ENCODE data around the gene DNAJC3.
"Not testable (repeated sequence)": the region's sequence is repeated elsewhere in the genome, so short reads cannot be mapped to it uniquely, and the experiment has no call there.

Gene DNAJC3

GRCh38 chr13:95710313-95710712 is 33.4 kb downstream of the DNAJC3 start:
- H3K4me3 ChIP-seq (ENCODE audit: low read length), result no peak overlapping the region
- H3K36me3 ChIP-seq (ENCODE audit: insufficient read depth, low read length), result peaks cover 6% of the 10 kb centered on the region
- no peaks in the 10 kb centered on the region for H3K4me1 ChIP-seq (ENCODE audit: insufficient read depth, low read length)

DNA sequence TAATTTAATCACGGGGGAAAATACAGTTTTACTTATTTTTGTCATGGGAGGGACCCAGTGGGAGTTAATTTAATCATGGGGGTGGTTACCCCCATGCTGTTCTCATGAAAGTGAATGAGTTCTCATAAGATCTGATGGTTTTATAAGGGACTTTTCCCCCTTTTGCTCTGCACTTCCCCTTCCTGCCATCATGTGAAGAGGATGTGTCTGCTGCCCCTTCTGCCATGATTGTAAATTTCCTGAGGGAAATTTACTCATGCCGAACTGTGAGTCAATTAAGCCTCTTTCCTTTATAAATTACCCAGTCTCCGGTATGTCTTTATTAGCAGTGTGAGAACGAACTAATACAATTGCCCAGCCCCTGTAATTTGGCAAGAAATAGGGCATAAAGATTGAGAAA is 35.9 kb downstream of the DNAJC3 start:
- not testable (repeated sequence) for H3K36me3 ChIP-seq (ENCODE audit: insufficient read depth, low read length)

More at GRCh38 chr13:95710313-95710712, 33.4 kb downstream of the DNAJC3 start:
- Histone ChIP-seq H3K27me3 (ENCODE audit: insufficient read depth, low read length) (no peaks in the 10 kb centered on the region), H3K9me3 (ENCODE audit: low read length) (no peaks in the 10 kb centered on the region), H2AFZ (ENCODE audit: low read depth, low read length) (no peak overlapping the region)

DNA sequence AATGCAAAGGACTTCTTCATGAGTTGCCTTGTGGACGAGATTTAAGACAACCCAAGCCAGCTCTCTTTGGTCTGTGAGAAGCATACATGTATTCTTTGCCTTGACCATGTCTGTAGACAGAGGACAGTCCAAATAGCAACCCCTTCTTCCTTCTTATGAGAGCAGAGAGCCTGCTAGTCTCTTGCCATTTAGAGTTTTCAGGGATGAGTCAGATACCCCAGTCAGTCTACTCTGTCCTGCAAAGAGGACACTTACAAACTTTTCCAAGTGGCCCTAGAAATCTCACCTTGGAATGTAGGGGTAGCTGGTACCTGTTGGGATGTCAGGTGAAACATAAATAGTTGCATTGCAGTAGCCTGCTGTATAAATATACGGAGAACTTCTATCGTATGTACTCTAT is 36.7 kb downstream of the DNAJC3 start:
- H3K36me3 ChIP-seq (ENCODE audit: insufficient read depth, low read length), result peaks cover 6% of the 10 kb centered on the region
- H3K9me3 ChIP-seq (ENCODE audit: low read length), result no peaks in the 10 kb centered on the region
- no peaks in the 10 kb centered on the region for H3K4me1 ChIP-seq (ENCODE audit: insufficient read depth, low read length)
- H2AFZ ChIP-seq (ENCODE audit: low read depth, low read length), result no peak overlapping the region
- no peaks in the 10 kb centered on the region for H3K27me3 ChIP-seq (ENCODE audit: insufficient read depth, low read length)
- no peak overlapping the region for H3K4me3 ChIP-seq (ENCODE audit: low read length)

More for the DNA sequence above, 35.9 kb downstream of the DNAJC3 start:
- not testable (repeated sequence) for H3K4me1 ChIP-seq (ENCODE audit: insufficient read depth, low read length); H3K4me3 ChIP-seq (ENCODE audit: low read length); H3K9me3 ChIP-seq (ENCODE audit: low read length); H3K27me3 ChIP-seq (ENCODE audit: insufficient read depth, low read length); H2AFZ ChIP-seq (ENCODE audit: low read depth, low read length)

GRCh38 chr13:95714142-95714832 is 37.3 kb downstream of the DNAJC3 start:
- Histone ChIP-seq H3K27me3 (ENCODE audit: insufficient read depth, low read length) (no peaks in the 10 kb centered on the region), H3K4me3 (ENCODE audit: low read length) (no peak overlapping the region), H2AFZ (ENCODE audit: low read depth, low read length) (no peak overlapping the region), H3K4me1 (ENCODE audit: insufficient read depth, low read length) (no peaks in the 10 kb centered on the region), H3K36me3 (ENCODE audit: insufficient read depth, low read length) (peaks cover 6% of the 10 kb centered on the region), H3K9me3 (ENCODE audit: low read length) (no peaks in the 10 kb centered on the region)

GRCh38 chr13:95716231-95716630 is 39.3 kb downstream of the DNAJC3 start:
- no peaks in the 10 kb centered on the region for H3K9me3 ChIP-seq (ENCODE audit: low read length)
- no peaks in the 10 kb centered on the region for H3K4me1 ChIP-seq (ENCODE audit: insufficient read depth, low read length)
- no peak overlapping the region for H2AFZ ChIP-seq (ENCODE audit: low read depth, low read length)
- H3K4me3 ChIP-seq (ENCODE audit: low read length), result no peak overlapping the region
- H3K27me3 ChIP-seq (ENCODE audit: insufficient read depth, low read length), result no peaks in the 10 kb centered on the region
- peaks cover 3% of the 10 kb centered on the region for H3K36me3 ChIP-seq (ENCODE audit: insufficient read depth, low read length)

- H2AFZ ChIP-seq (ENCODE audit: low read depth, low read length), result no peak overlapping the region
- H3K4me1 ChIP-seq (ENCODE audit: insufficient read depth, low read length), result peaks cover 4% of the 10 kb centered on the region
- no peaks in the 10 kb centered on the region for H3K9me3 ChIP-seq (ENCODE audit: low read length)
- H3K36me3 ChIP-seq (ENCODE audit: insufficient read depth, low read length), result no peaks in the 10 kb centered on the region
- H3K4me3 ChIP-seq (ENCODE audit: low read length), result no peak overlapping the region
- no peaks in the 10 kb centered on the region for H3K27me3 ChIP-seq (ENCODE audit: insufficient read depth, low read length)
These were observed 45.3 kb downstream of the DNAJC3 start for GRCh38 chr13:95722241-95722640.

DNA sequence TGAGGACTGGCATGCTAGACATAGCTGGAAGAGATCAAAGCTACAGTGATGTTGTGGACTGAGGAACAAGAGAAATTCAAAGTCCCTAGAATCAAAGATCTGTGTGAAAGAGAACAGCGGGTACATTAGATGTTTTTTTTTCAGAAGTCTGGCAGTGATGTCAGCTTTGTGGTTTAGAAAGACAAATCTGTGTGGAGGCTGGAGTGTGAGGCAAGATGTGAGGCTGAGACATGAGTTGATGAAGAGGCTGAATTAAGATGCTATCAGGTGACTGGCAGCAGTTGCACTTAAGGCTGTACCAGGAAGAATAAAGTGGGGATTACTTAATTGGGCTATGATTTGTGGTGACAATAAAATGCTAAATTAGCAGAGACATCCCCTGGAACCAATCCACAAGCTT is 46.5 kb downstream of the DNAJC3 start:
- Histone ChIP-seq H3K36me3 (ENCODE audit: insufficient read depth, low read length) (no peaks in the 10 kb centered on the region), H3K27me3 (ENCODE audit: insufficient read depth, low read length) (no peaks in the 10 kb centered on the region), H3K4me3 (ENCODE audit: low read length) (no peak overlapping the region), H3K9me3 (ENCODE audit: low read length) (no peaks in the 10 kb centered on the region), H2AFZ (ENCODE audit: low read depth, low read length) (no peak overlapping the region), H3K4me1 (ENCODE audit: insufficient read depth, low read length) (peaks cover 4% of the 10 kb centered on the region)

DNA sequence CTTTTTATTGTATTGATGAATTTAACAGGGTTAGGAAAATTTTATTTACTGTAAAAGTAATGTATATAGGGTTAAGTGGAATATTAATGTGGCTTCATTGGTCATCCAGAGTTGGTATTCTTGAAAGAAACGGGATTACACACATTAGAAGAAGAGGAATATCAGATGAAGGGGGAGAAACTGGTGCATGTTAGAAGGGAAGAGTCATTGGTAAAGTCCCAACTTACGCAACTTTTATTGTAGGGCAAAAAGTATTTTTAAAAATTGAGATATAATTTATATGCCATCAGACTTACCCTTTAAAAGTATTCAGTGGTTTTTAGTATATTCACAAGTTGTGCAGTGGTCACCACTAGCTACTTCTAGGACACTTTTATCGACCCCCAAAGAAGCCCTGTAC is 47.3 kb downstream of the DNAJC3 start:
- H3K4me1 ChIP-seq (ENCODE audit: insufficient read depth, low read length), result peaks cover 4% of the 10 kb centered on the region
- H3K36me3 ChIP-seq (ENCODE audit: insufficient read depth, low read length), result no peaks in the 10 kb centered on the region
- H3K4me3 ChIP-seq (ENCODE audit: low read length), result no peak overlapping the region
- H3K9me3 ChIP-seq (ENCODE audit: low read length), result no peaks in the 10 kb centered on the region
- no peaks in the 10 kb centered on the region for H3K27me3 ChIP-seq (ENCODE audit: insufficient read depth, low read length)
- no peak overlapping the region for H2AFZ ChIP-seq (ENCODE audit: low read depth, low read length)

GRCh38 chr13:95726876-95727275 is 49.9 kb downstream of the DNAJC3 start:
- Histone ChIP-seq H3K36me3 (ENCODE audit: insufficient read depth, low read length) (no peaks in the 10 kb centered on the region), H3K4me1 (ENCODE audit: insufficient read depth, low read length) (peaks cover 3% of the 10 kb centered on the region), H3K27me3 (ENCODE audit: insufficient read depth, low read length) (no peaks in the 10 kb centered on the region), H3K9me3 (ENCODE audit: low read length) (peaks cover 7% of the 10 kb centered on the region), H2AFZ (ENCODE audit: low read depth, low read length) (no peak overlapping the region), H3K4me3 (ENCODE audit: low read length) (no peak overlapping the region)

DNA sequence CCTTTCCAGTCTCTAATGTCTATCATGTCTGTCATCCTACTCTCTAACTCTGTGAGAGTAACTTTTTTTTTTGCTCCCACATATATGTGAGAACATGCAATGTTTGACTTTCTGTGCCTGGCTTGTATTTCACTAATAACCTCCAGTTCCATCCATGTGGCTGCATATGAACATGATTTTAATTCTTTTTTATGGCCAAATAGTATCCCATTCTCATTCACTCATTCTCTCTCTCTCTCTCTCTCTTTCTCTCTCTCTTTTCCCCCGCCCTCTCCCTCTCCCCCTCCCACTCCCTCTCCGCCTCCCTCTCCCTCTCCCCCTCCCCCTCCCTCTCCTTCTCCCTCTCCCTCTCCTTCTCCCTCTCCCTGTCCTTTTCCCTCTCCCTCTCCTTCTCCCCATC is 52.0 kb downstream of the DNAJC3 start:
- Histone ChIP-seq H3K4me3 (ENCODE audit: low read length) (no peak overlapping the region), H2AFZ (ENCODE audit: low read depth, low read length) (no peak overlapping the region), H3K36me3 (ENCODE audit: insufficient read depth, low read length) (no peaks in the 10 kb centered on the region), H3K27me3 (ENCODE audit: insufficient read depth, low read length) (no peaks in the 10 kb centered on the region), H3K4me1 (ENCODE audit: insufficient read depth, low read length) (no peaks in the 10 kb centered on the region), H3K9me3 (ENCODE audit: low read length) (peaks cover 7% of the 10 kb centered on the region)

DNA sequence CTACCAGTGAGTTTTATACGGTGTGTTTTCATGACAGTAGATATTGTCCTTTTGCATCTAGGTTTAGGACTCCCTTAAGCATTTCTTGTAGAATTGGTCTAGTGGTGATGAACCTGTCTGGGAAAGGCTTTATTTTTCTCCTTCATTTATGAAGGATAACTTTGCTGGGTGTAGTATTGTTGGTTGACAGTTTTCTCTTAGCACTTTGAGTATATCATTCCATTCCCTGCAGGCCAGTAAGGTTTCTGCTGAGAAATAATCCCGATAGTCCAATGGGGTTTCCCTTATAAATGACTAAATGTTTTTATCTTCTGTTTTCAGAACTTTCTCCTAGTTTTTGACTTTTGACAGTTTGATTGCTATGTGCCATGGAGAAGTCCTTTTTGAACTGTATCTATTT is 57.2 kb downstream of the DNAJC3 start:
- Histone ChIP-seq H3K4me1 (ENCODE audit: insufficient read depth, low read length) (no peaks in the 10 kb centered on the region), H3K9me3 (ENCODE audit: low read length) (peaks cover 9% of the 10 kb centered on the region), H2AFZ (ENCODE audit: low read depth, low read length) (no peak overlapping the region), H3K36me3 (ENCODE audit: insufficient read depth, low read length) (no peaks in the 10 kb centered on the region), H3K4me3 (ENCODE audit: low read length) (no peak overlapping the region), H3K27me3 (ENCODE audit: insufficient read depth, low read length) (no peaks in the 10 kb centered on the region)

DNA sequence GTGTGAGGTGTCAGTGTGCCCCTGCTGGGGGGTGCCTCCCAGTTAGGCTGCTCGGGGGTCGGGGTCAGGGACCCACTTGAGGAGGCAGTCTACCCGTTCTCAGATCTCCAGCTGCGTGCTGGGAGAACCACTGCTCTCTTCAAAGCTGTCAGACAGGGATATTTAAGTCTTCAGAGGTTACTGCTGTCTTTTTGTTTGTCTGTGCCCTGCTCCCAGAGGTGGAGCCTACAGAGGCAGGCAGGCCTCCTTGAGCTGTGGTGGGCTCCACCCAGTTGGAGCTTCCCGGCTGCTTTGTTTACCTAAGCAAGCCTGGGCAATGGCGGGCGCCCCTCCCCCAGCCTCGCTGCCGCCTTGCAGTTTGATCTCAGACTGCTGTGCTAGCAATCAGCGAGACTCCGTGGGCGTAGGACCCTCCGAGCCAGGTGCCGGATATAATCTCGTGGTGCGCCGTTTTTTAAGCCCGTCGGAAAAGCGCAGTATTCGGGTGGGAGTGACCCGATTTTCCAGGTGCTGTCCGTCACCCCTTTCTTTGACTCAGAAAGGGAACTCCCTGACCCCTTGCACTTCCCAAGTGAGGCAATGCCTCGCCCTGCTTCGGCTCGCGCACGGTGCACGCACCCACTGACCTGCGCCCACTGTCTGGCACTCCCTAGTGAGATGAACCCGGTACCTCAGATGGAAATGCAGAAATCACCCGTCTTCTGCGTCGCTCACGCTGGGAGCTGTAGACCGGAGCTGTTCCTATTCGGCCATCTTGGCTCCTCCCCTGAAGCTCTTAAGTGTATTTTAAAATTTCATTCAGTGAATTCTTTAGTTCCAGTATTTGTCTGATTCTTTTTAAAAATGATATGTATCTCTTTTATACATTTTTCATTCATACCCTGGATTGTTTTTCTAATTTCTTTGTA is 63.4 kb downstream of the DNAJC3 start:
- H3K36me3 ChIP-seq (ENCODE audit: insufficient read depth, low read length); H3K4me1 ChIP-seq (ENCODE audit: insufficient read depth, low read length); H3K4me3 ChIP-seq (ENCODE audit: low read length); H3K9me3 ChIP-seq (ENCODE audit: low read length); H2AFZ ChIP-seq (ENCODE audit: low read depth, low read length); H3K27me3 ChIP-seq (ENCODE audit: insufficient read depth, low read length): not testable (repeated sequence)

GRCh38 chr13:95740979-95741320 is 64.0 kb downstream of the DNAJC3 start:
- Histone ChIP-seq H3K9me3 (ENCODE audit: low read length) (no peaks in the 10 kb centered on the region), H2AFZ (ENCODE audit: low read depth, low read length) (no peak overlapping the region), H3K27me3 (ENCODE audit: insufficient read depth, low read length) (no peaks in the 10 kb centered on the region), H3K4me3 (ENCODE audit: low read length) (no peak overlapping the region), H3K36me3 (ENCODE audit: insufficient read depth, low read length) (no peaks in the 10 kb centered on the region), H3K4me1 (ENCODE audit: insufficient read depth, low read length) (peaks cover 3% of the 10 kb centered on the region)
